ENCODE results near the gene SLF1.

DNA sequence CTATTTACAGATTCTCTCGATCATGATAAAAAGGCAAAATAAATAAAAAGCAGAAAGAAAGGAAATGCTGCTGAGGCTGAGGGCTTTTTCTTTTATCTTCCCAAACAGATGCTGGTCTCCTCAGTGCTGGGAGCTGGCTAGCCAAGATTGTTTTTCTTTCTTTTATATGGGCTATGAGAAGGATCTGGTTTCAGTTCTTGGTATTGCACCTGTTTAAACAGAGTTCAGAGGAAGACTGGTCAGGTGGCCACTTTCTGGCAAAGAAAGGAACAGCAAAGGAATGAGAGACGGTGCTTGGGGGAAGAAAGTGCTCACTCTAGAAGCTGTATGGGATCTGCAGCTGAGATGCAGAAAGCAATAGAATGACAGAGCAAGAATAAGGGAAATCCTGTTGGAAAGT lies 88.9 kb downstream of the SLF1 start:
- TF ChIP-seq, protein P1, sequence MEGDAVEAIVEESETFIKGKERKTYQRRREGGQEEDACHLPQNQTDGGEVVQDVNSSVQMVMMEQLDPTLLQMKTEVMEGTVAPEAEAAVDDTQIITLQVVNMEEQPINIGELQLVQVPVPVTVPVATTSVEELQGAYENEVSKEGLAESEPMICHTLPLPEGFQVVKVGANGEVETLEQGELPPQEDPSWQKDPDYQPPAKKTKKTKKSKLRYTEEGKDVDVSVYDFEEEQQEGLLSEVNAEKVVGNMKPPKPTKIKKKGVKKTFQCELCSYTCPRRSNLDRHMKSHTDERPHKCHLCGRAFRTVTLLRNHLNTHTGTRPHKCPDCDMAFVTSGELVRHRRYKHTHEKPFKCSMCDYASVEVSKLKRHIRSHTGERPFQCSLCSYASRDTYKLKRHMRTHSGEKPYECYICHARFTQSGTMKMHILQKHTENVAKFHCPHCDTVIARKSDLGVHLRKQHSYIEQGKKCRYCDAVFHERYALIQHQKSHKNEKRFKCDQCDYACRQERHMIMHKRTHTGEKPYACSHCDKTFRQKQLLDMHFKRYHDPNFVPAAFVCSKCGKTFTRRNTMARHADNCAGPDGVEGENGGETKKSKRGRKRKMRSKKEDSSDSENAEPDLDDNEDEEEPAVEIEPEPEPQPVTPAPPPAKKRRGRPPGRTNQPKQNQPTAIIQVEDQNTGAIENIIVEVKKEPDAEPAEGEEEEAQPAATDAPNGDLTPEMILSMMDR (IDR thresholded peaks at IDR 0.05): no peak
- no peak for TF ChIP-seq POLR2A (IDR thresholded peaks at IDR 0.05)

All from testis (tissue), 2 donors.